GM03348 (cell line): ENCODE results near the gene ZSWIM9.
"Not testable (repeated sequence)": the region's sequence is repeated elsewhere in the genome, so short reads cannot be mapped to it uniquely, and the experiment has no call there.

Experiments
- DNase-seq: peaks from one replicate; pipeline ENCODE4 v3.0.0; 2012; ENCODE audit warnings: low spot score

ZSWIM9 gene

DNA sequence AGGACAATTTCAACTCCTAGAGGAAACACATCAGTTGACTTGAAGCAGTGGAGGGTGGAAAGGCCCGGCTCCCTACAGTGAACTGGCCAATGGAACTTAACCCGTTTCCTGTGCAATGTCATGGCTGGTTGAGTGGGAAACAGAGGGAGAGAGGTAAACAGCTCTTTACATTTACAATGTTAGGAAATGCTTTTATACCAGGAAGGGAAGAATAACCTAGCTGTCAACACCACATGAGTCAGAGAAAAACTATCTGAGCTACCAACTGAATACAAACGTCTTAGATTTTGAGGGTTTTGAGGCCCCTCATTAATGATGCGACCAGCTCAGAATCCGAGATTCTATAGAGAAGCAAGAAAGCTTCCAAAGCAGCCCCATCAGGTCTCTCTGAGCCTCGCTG lies 48.5 kb downstream of the ZSWIM9 start:
- DNase-seq: no peak

- DNase-seq: not testable (repeated sequence)
Measured at GRCh38 chr19:48220784-48221183, 50.3 kb downstream of the ZSWIM9 start.

GRCh38 chr19:48221628-48222027 lies 51.1 kb downstream of the ZSWIM9 start:
- DNase-seq: no peak

- DNase-seq: no peak
Measured at GRCh38 chr19:48230555-48231129, 60.2 kb downstream of the ZSWIM9 start.

- no peak for DNase-seq
Measured at GRCh38 chr19:48237057-48237456, 66.6 kb downstream of the ZSWIM9 start.

DNA sequence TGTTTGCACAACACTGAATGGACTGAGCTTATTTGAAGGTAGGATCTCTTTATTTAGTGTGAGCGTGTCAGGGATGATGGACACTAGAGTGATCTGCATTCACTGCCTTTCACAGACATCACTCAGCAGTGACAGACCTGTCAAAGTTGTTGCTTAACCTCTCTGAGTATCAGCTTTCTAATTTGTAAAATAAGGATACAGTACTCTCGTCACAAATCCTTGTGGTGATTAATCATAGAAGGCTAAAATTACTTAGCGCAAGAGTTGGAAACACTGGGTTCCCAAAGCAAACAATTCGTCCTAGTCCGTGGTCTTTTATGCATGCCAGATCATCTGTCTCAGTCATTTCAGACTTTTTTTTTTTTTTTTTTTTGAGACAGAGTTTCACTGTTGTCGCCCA lies 68.6 kb downstream of the ZSWIM9 start:
- no peak for DNase-seq

- DNase-seq: no peak
Measured at GRCh38 chr19:48239582-48240141, 69.2 kb downstream of the ZSWIM9 start.

- DNase-seq: not testable (repeated sequence)
Measured at GRCh38 chr19:48241771-48242170, 71.3 kb downstream of the ZSWIM9 start.

DNA sequence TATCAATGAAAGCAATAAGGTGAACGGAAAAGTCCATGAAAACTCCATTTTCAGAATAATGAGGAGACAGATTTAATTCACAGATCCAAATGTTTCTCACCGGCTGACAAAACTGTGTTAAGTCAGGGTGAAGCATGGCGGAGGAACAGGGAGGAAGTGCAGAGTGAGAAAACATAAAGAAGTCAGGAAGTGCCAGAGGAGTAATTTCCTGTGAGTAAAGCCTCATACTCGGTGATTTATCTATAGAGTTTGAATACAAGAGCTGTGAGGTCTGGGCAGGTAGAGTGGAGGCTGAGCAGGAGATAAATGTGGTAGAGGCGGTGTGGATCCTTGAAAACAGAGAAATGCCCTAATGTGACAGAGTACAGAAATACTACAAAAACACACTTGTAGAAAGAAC lies 73.8 kb downstream of the ZSWIM9 start:
- no peak for DNase-seq

DNA sequence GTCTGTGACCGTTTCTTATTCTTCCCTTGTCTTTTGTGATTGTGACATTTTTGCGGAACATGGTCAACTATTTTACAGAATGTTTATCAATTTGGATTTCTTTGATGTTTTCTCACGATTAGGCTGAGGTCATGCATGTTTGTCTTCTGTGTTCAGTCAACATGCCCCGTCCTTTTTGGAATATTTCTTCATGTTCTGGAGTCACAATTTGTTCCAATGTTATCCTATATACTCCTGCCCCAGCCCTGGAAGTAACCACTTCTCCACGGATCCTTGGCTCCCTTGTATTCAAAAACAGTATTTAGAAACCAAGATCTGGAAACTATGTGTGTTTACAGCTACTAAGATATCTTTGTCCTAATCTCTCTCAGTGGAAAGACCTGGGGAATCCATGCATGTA lies 75.6 kb downstream of the ZSWIM9 start:
- no peak for DNase-seq

GRCh38 chr19:48247212-48247611 lies 76.7 kb downstream of the ZSWIM9 start:
- DNase-seq: no peak
